ENCODE data around the gene MAP2K5.

Gene MAP2K5

DNA sequence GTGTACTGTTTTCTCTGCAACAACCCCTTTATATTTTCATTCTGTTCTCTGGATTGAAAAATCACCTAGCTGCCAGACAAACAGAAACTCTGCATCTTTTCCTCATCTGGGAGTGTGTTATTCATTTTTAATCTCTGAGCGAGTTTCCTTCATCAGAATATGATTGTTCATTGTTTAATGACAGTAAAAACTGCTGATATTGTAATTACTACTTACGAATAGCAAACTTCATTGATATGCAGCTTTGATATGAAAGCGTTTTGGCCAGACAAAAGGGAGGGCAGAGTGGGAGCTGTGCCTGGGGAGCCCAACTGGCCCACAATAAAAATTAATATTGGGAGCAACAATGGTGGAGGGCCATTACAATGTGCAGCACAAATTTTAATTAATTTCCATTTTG lies 150.1 kb downstream of the MAP2K5 start:
- no peaks in the 10 kb centered on the region for H3K9me3 Mint-ChIP-seq

DNA sequence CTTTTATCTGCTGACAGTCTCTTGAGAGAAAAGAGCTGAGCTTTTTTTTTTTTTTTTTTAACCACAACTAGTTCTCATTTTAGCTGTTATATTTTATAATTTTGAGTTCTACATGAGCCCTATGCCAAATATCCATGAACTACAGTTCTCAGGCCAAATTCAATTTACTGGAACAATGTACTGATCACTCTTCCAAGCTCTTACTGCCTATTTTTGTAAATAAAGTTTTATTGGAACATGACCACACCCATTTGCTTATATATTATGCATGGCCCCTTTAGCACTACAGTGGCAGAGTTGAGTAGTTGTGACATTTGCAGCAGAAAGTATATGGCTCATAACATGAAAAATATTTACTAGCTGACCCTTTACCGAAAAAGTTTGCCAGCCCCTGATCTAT lies 153.6 kb downstream of the MAP2K5 start:
- no peaks in the 10 kb centered on the region for H3K9me3 Mint-ChIP-seq

More for the DNA sequence above, 150.1 kb downstream of the MAP2K5 start:
- Mint-ChIP-seq H3K36me3 (ENCODE audit: low read depth) (peaks cover 14% of the 10 kb centered on the region), H3K4me1 (ENCODE audit: low read depth) (no peaks in the 10 kb centered on the region), H3K27ac (no peak overlapping the region), H3K27me3 (no peaks in the 10 kb centered on the region), H3K4me3 (no peak overlapping the region)
- intact Hi-C loops (cut with micrococcal nuclease), result no loop called here

GRCh38 chr15:67700023-67700422 lies 157.5 kb downstream of the MAP2K5 start:
- Mint-ChIP-seq H3K4me3 (no peak overlapping the region), H3K27ac (no peak overlapping the region), H3K4me1 (ENCODE audit: low read depth) (no peaks in the 10 kb centered on the region), H3K27me3 (no peaks in the 10 kb centered on the region), H3K9me3 (no peaks in the 10 kb centered on the region), H3K36me3 (ENCODE audit: low read depth) (peaks cover 31% of the 10 kb centered on the region)
- intact Hi-C loops (cut with micrococcal nuclease), result no loop called here

More for the DNA sequence above, 153.6 kb downstream of the MAP2K5 start:
- intact Hi-C loops (cut with micrococcal nuclease), result no loop called here
- no peaks in the 10 kb centered on the region for H3K4me1 Mint-ChIP-seq (ENCODE audit: low read depth)
- H3K36me3 Mint-ChIP-seq (ENCODE audit: low read depth), result peaks cover 23% of the 10 kb centered on the region
- H3K4me3 Mint-ChIP-seq, result no peak overlapping the region
- H3K27ac Mint-ChIP-seq, result no peak overlapping the region
- H3K27me3 Mint-ChIP-seq, result no peaks in the 10 kb centered on the region

GRCh38 chr15:67701669-67702068 lies 159.2 kb downstream of the MAP2K5 start:
- H3K27ac Mint-ChIP-seq, result no peak overlapping the region
- intact Hi-C loops (cut with micrococcal nuclease), result no loop called here
- peaks cover 42% of the 10 kb centered on the region for H3K36me3 Mint-ChIP-seq (ENCODE audit: low read depth)
- H3K4me3 Mint-ChIP-seq, result no peak overlapping the region
- no peaks in the 10 kb centered on the region for H3K4me1 Mint-ChIP-seq (ENCODE audit: low read depth)
- no peaks in the 10 kb centered on the region for H3K9me3 Mint-ChIP-seq
- no peaks in the 10 kb centered on the region for H3K27me3 Mint-ChIP-seq

GRCh38 chr15:67707520-67708283 lies 165.2 kb downstream of the MAP2K5 start:
- no peaks in the 10 kb centered on the region for H3K4me1 Mint-ChIP-seq (ENCODE audit: low read depth)
- intact Hi-C loops (cut with micrococcal nuclease), result no loop called here
- no peak overlapping the region for H3K4me3 Mint-ChIP-seq
- no peaks in the 10 kb centered on the region for H3K9me3 Mint-ChIP-seq
- H3K36me3 Mint-ChIP-seq (ENCODE audit: low read depth), result peaks cover 72% of the 10 kb centered on the region
- no peaks in the 10 kb centered on the region for H3K27me3 Mint-ChIP-seq
- no peak overlapping the region for H3K27ac Mint-ChIP-seq

- Mint-ChIP-seq H3K27ac (no peak overlapping the region), H3K4me3 (no peak overlapping the region), H3K9me3 (no peaks in the 10 kb centered on the region), H3K4me1 (ENCODE audit: low read depth) (no peaks in the 10 kb centered on the region), H3K36me3 (ENCODE audit: low read depth) (peaks cover 72% of the 10 kb centered on the region), H3K27me3 (no peaks in the 10 kb centered on the region)
- intact Hi-C loops (cut with micrococcal nuclease), result no loop called here
Measured at GRCh38 chr15:67708500-67708899, 166.0 kb downstream of the MAP2K5 start.

GRCh38 chr15:67715170-67715569 lies 172.7 kb downstream of the MAP2K5 start:
- Mint-ChIP-seq H3K27me3 (no peaks in the 10 kb centered on the region), H3K9me3 (no peaks in the 10 kb centered on the region), H3K4me1 (ENCODE audit: low read depth) (peaks cover 8% of the 10 kb centered on the region), H3K4me3 (no peak overlapping the region), H3K36me3 (ENCODE audit: low read depth) (peaks cover 38% of the 10 kb centered on the region), H3K27ac (no peak overlapping the region)
- intact Hi-C loops (cut with micrococcal nuclease), result no loop called here

DNA sequence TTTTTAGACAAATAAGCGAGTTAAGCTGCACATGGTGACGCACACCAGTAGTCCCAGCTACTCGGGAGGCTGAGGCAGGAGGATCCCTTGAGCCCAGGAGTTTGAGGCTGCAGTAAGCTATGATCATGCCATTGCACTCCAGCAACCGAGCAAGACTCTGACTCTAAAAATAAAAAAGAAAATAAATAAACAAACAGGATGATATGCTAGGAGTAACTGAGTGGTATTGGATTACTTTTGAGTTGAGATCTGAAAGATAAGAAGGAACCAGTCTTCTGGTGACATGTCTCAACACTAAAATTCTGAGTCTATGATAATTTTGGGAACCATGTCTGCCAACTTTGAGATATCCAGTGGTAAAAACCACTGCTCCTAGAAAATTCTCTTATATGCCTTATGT lies 173.7 kb downstream of the MAP2K5 start:
- Mint-ChIP-seq H3K36me3 (ENCODE audit: low read depth) (peaks cover 28% of the 10 kb centered on the region), H3K27me3 (no peaks in the 10 kb centered on the region), H3K27ac (peak overlapping the region; percentile 67), H3K4me3 (no peak overlapping the region), H3K4me1 (ENCODE audit: low read depth) (peaks cover 8% of the 10 kb centered on the region), H3K9me3 (no peaks in the 10 kb centered on the region)
- intact Hi-C loops (cut with micrococcal nuclease), result no loop called here

- no peaks in the 10 kb centered on the region for H3K9me3 Mint-ChIP-seq
- no peaks in the 10 kb centered on the region for H3K27me3 Mint-ChIP-seq
- H3K27ac Mint-ChIP-seq, result no peak overlapping the region
- H3K36me3 Mint-ChIP-seq (ENCODE audit: low read depth), result peaks cover 11% of the 10 kb centered on the region
- intact Hi-C loops (cut with micrococcal nuclease), result no loop called here
- peaks cover 8% of the 10 kb centered on the region for H3K4me1 Mint-ChIP-seq (ENCODE audit: low read depth)
- H3K4me3 Mint-ChIP-seq, result no peak overlapping the region
Measured at GRCh38 chr15:67717776-67718175, 175.3 kb downstream of the MAP2K5 start.

- no peak overlapping the region for H3K4me3 Mint-ChIP-seq
- peaks cover 8% of the 10 kb centered on the region for H3K4me1 Mint-ChIP-seq (ENCODE audit: low read depth)
- H3K36me3 Mint-ChIP-seq (ENCODE audit: low read depth), result peaks cover 9% of the 10 kb centered on the region
- H3K27ac Mint-ChIP-seq, result no peak overlapping the region
- intact Hi-C loops (cut with micrococcal nuclease), result no loop called here
- no peaks in the 10 kb centered on the region for H3K27me3 Mint-ChIP-seq
- no peaks in the 10 kb centered on the region for H3K9me3 Mint-ChIP-seq
Measured at GRCh38 chr15:67719330-67719959, 176.9 kb downstream of the MAP2K5 start.

GRCh38 chr15:67720556-67721175 lies 178.2 kb downstream of the MAP2K5 start:
- Mint-ChIP-seq H3K27ac (no peak overlapping the region), H3K27me3 (no peaks in the 10 kb centered on the region), H3K9me3 (no peaks in the 10 kb centered on the region), H3K4me3 (no peak overlapping the region), H3K4me1 (ENCODE audit: low read depth) (peaks cover 8% of the 10 kb centered on the region), H3K36me3 (ENCODE audit: low read depth) (no peaks in the 10 kb centered on the region)
- intact Hi-C loops (cut with micrococcal nuclease), result no loop called here

DNA sequence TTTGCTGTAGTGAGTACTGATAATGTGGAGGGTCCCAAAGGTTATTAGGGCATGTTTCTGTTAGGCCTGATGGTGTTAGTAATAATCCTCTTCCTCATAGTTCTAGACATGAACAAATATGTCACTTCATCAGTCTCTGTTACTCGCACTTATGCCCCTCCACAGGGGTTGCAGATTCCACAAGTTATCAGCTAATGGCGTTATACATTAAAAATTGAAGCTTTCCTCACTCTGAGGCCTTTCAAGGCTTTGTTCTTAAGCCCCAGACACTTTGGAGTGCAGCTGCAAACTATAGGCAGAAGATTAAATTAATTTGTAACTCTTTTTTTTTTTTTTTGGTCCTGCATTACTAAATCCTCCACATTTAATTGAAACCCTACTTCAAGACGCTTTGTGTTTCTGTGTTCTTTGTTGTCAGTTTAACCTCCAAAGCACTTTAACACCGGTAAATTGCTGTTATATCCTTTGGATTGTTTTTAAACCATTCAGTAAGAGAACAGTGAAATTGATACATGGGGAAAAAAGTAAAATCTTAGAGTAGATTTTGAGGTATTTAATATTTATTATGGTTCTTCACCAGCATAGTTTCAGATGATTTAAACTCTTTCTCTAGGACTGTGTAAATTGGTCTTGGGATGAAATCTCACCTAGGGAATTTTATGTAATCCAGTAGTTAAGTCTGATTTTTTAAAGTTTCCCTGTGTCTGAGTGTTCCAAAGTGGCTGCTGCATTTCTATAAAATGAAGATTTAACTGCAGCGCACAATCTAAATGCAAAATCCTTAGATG lies 179.7 kb downstream of the MAP2K5 start:
- Mint-ChIP-seq H3K9me3 (no peaks in the 10 kb centered on the region), H3K27me3 (no peaks in the 10 kb centered on the region), H3K4me3 (no peak overlapping the region), H3K36me3 (ENCODE audit: low read depth) (no peaks in the 10 kb centered on the region), H3K4me1 (ENCODE audit: low read depth) (no peaks in the 10 kb centered on the region), H3K27ac (no peak overlapping the region)
- intact Hi-C loops (cut with micrococcal nuclease), result no loop called here

DNA sequence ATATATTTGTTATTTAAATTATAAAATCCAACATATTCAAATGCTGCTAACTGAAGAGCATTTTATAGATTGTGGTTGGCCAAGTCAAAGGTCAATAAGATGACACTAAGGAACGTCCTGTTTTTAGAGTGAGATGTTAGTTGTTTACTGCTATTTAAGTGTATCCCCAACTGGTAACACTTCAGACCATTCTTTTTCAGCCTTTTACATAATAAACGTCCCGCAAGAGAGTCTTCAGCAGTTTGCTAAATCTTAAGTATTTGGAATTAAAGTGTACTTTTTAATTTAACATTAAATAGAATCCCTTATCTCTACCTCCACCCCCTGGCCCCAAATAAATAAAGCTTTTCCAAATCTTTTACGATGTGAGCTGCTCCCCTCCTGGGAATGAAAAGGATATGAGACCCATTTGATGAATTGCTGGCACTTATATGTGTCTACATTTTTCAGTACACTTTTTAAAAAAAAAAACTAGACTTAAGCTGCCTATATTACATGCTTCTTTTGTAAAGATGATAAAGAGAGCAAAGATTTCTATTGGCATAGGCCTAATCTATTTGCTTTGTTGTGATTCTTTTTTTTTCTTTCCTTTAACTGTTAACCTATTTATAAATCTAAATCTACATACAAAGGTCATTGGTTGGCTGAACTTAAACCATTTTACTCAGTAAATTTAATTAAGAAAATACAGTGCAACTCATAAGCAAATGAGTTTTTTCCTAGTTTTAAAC lies 181.0 kb downstream of the MAP2K5 start:
- intact Hi-C loops (cut with micrococcal nuclease), result no loop called here
- Mint-ChIP-seq H3K9me3 (no peaks in the 10 kb centered on the region), H3K36me3 (ENCODE audit: low read depth) (no peaks in the 10 kb centered on the region), H3K4me3 (no peak overlapping the region), H3K27me3 (no peaks in the 10 kb centered on the region), H3K4me1 (ENCODE audit: low read depth) (no peaks in the 10 kb centered on the region), H3K27ac (no peak overlapping the region)

Data from dendritic cell treated with granulocyte-macrophage colony-stimulating factor and Interleukin-4, amounts not matched to agents 40 ng/mL and 50 ng/mL, for 4 days (primary cell).